Neural crest cell (in vitro differentiated cells): Measurements from ENCODE around the gene C6orf136. TPM values are rescaled to one million over a fixed set of nuclear protein-coding genes. Genes with fewer than 3 reads are reported as not detected.
A peak's percentile ranks its signal among the peaks of the same experiment; 100 is the strongest.

ENCODE experiments used
- DNase-seq: peaks from one replicate; pipeline ENCODE4 v3.0.0; 2021; ENCODE audit warnings: low read depth, mixed read lengths, low spot score
- H3K27ac Mint-ChIP-seq: one replicate; pipeline ENCODE4 v1.8.0; 2021; ENCODE audit warnings: mild to moderate bottlenecking, mixed read lengths; ENCODE audit not compliant: unreplicated experiment
- H3K27me3 Mint-ChIP-seq: 2 replicates; pipeline ENCODE4 v1.8.0; 2021; ENCODE audit warnings: low read depth, mild to moderate bottlenecking, mixed read lengths
- H3K36me3 Mint-ChIP-seq: 2 replicates; pipeline ENCODE4 v1.8.0; 2021; ENCODE audit warnings: low read depth, mild to moderate bottlenecking, mixed read lengths
- H3K4me1 Mint-ChIP-seq: 2 replicates; pipeline ENCODE4 v1.8.0; 2021; ENCODE audit warnings: mixed read lengths
- H3K4me3 Mint-ChIP-seq: one replicate; pipeline ENCODE4 v1.8.0; 2021; ENCODE audit warnings: mild to moderate bottlenecking, mixed read lengths
- H3K9me3 Mint-ChIP-seq: 2 replicates; pipeline ENCODE4 v1.8.0; 2021; ENCODE audit warnings: mixed read lengths
- CTCF ChIP-seq: fragments of 200-600 bp; sonication (generic); conservative IDR thresholded peaks from 2 replicates; pipeline ENCODE4 v1.5.0; 2021; ENCODE audit warnings: antibody characterized with exemption, mild to moderate bottlenecking
- total RNA-seq: library from RNA; stranded (reverse); gene quantifications from 2 replicates; pipeline ENCODE4 v1.2.1, GENCODE V29; 2021

C6orf136 gene
- total RNA-seq, 1 donor from 2014 or later, result 17.4 TPM

DNA sequence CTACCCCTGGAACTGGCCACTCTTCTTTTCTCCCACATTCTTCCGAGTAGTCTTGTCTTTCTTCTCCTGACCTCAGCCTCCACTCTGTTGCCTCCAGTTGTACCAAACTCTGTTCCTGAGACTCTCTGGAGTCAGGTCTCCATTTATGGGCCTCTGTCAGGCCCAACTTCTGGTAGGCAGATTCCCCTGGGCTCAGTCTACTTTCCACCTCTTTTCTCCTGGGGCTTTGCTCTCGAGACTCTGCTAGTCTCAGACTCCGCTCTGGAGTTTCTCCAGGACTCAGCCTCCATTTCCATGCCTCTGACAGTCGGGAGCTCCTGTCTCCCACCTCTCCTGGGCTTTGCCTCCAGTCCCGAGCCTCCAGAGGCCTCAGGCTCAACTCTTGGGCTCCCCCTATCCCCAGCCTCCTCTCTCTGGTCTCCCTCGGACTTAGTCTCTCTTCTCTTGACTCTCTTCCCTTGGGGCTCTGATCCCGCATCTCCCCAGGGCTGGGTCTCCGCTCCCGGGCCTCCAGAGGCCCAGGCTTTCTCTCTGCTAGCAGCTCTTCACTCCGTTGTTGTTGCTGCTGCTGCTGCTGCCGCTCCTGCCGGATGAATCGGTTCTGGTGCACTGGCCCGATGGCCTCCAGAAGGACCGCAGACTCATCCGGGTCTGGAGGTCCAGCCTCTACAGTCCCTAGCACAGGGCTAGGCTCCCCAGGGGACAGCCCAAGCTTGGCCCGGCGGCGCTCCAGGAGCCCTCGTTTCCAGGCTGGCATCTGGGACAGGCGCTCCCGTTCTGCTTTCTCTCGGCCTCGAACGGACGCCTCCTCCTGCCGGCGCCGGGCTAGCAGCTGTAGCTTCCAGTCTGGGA, 38.5 kb downstream of the C6orf136 start:
- Mint-ChIP-seq H3K4me3 (peak overlapping the region; percentile 96), H3K4me1 (peaks cover 83% of the 10 kb centered on the region), H3K27me3 (no peaks in the 10 kb centered on the region), H3K9me3 (no peaks in the 10 kb centered on the region), H3K27ac (peak overlapping the region; percentile 85), H3K36me3 (peaks cover 3% of the 10 kb centered on the region)
- TF ChIP-seq CTCF, result no peak
- DNase-seq, result no peak

- Mint-ChIP-seq H3K27me3 (no peaks in the 10 kb centered on the region), H3K4me3 (peak within 1 kb of the TSS; percentile 96), H3K4me1 (peaks cover 85% of the 10 kb centered on the region), H3K36me3 (peaks cover 3% of the 10 kb centered on the region), H3K27ac (peak within 1 kb of the TSS; percentile 97), H3K9me3 (no peaks in the 10 kb centered on the region)
- no peak for DNase-seq
- TF ChIP-seq CTCF, result no peak
Measured at GRCh38 chr6:30686009-30686907, 39.3 kb downstream of the C6orf136 start, which contains the start of gene PPP1R18. Gene PPP1R18 (minus strand): TSS chr6:30686645. CDS start chr6:30686018, 627 bp downstream.

GRCh38 chr6:30686908-30687658, 40.1 kb downstream of the C6orf136 start:
- H3K27ac Mint-ChIP-seq, result peak overlapping the region; percentile 97

DNA sequence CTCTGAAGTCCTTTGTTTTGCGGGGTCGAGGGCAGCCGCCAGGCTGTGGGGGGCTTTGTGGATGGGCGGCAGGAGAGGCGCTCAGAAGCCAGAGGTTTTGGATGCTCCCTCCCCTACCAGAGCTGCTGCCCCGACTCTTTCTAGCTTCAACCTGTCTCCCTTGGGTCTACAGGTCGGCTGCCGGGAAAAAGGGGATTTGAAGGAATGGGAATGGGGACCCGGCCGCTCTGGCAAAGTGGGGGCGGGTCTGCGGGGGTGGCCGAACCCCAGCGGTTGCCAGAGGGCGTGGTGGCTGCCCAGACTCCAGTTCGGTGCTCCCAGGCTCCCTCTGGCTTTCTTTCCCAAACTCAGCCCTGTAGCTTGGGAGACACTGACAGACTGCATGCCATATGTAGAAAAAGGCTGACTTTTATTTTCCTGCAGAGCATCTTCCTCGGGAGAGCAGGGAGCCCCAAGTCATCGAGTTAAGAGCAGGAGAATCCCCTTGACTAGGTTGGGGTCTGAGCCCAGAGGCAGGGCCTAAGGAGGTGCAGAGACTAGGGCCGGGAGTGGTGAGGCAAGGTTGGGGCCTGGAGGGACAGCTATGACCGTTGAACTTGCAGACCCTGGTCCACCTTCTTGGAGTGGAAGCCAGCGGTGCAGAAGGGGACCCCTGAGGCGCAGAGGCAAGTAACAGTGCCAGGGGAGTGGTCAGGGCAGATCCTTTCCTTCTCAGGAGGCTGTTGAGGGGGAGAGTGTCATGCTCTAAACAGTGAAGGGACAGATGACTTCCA, 40.9 kb downstream of the C6orf136 start:
- TF ChIP-seq CTCF, result no peak
- no peaks in the 10 kb centered on the region for H3K36me3 Mint-ChIP-seq
- no peaks in the 10 kb centered on the region for H3K9me3 Mint-ChIP-seq
- H3K27me3 Mint-ChIP-seq, result no peaks in the 10 kb centered on the region
- no peak for DNase-seq
- peak overlapping the region; percentile 97 for H3K27ac Mint-ChIP-seq
- H3K4me3 Mint-ChIP-seq, result peak overlapping the region; percentile 96
- peaks cover 79% of the 10 kb centered on the region for H3K4me1 Mint-ChIP-seq

More at GRCh38 chr6:30686908-30687658, 40.1 kb downstream of the C6orf136 start:
- H3K4me3 Mint-ChIP-seq, result peak overlapping the region; percentile 96
- no peaks in the 10 kb centered on the region for H3K9me3 Mint-ChIP-seq
- no peak for TF ChIP-seq CTCF
- H3K36me3 Mint-ChIP-seq, result peaks cover 2% of the 10 kb centered on the region
- DNase-seq, result peak; percentile 86
- no peaks in the 10 kb centered on the region for H3K27me3 Mint-ChIP-seq
- H3K4me1 Mint-ChIP-seq, result peaks cover 84% of the 10 kb centered on the region
